ENCODE results near the gene ARRB2. TPM values are rescaled to one million over a fixed set of nuclear protein-coding genes. Genes with fewer than 3 reads are reported as not detected.

Gene ARRB2
- total and polyA plus RNA-seq, 2 of the 13 experiments (the other 11 are each of a cell fraction or from before 2014, with no cell fraction given), result 21.5 to 49.2 TPM

DNA sequence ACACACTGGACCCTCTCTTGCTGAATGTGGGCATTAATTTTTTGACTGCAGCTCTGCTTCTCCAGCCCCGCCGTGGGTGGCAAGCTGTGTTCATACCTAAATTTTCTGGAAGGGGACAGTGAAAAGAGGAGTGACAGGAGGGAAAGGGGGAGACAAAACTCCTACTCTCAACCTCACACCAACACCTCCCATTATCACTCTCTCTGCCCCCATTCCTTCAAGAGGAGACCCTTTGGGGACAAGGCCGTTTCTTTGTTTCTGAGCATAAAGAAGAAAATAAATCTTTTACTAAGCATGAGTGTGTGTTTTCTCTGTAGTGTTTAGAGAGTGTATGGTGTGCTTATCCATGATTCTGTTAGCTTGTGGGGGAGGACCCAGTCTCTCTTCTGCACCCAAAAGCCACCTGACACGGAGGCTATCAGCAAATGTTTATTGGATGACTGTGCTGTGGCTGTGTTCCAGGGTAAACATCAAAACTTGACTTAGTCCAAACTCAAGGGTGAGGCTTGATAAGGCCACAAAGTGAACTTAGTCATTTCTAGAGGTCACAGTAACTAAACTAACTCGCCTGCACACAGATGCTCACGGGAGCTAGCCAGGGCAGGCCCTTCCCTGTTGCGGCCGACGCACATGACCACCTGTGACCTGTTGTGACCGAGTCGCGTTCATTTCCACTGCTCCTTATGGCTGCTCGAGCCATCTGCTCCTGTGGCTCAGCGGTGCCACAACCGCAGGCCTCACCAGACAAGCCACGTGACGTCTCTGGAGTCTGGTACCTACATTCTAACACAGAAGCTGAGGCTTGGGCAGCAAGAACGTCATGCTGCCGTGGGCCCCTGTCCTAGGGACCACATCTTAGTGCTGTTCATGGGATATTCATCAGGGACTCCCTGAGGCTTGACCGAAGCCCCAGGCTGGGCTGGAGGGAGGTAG lies 11.0 kb downstream of the ARRB2 start (continued):
- no peak for TF ChIP-seq ZNF44 (CRISPR knock-in tag; IDR thresholded peaks at IDR 0.05)
- no peak for TF ChIP-seq ZNF557 (CRISPR knock-in tag; IDR thresholded peaks at IDR 0.05)
- TF ChIP-seq GATAD2A (CRISPR knock-in tag; IDR thresholded peaks at IDR 0.05), result peak; percentile 88
- TF ChIP-seq, protein P1, sequence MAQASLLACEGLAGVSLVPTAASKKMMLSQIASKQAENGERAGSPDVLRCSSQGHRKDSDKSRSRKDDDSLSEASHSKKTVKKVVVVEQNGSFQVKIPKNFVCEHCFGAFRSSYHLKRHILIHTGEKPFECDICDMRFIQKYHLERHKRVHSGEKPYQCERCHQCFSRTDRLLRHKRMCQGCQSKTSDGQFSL (CRISPR knock-in tag; IDR thresholded peaks at IDR 0.05), result no peak
- TF ChIP-seq, protein P2, sequence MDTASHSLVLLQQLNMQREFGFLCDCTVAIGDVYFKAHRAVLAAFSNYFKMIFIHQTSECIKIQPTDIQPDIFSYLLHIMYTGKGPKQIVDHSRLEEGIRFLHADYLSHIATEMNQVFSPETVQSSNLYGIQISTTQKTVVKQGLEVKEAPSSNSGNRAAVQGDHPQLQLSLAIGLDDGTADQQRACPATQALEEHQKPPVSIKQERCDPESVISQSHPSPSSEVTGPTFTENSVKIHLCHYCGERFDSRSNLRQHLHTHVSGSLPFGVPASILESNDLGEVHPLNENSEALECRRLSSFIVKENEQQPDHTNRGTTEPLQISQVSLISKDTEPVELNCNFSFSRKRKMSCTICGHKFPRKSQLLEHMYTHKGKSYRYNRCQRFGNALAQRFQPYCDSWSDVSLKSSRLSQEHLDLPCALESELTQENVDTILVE (CRISPR knock-in tag; IDR thresholded peaks at IDR 0.05), result peak; percentile 41; the same call in 1 of the 2 replicates
- peak; percentile 90 for TF ChIP-seq ZFX (CRISPR knock-in tag; IDR thresholded peaks at IDR 0.05; ENCODE audit: low read depth)
- TF ChIP-seq, protein P3, sequence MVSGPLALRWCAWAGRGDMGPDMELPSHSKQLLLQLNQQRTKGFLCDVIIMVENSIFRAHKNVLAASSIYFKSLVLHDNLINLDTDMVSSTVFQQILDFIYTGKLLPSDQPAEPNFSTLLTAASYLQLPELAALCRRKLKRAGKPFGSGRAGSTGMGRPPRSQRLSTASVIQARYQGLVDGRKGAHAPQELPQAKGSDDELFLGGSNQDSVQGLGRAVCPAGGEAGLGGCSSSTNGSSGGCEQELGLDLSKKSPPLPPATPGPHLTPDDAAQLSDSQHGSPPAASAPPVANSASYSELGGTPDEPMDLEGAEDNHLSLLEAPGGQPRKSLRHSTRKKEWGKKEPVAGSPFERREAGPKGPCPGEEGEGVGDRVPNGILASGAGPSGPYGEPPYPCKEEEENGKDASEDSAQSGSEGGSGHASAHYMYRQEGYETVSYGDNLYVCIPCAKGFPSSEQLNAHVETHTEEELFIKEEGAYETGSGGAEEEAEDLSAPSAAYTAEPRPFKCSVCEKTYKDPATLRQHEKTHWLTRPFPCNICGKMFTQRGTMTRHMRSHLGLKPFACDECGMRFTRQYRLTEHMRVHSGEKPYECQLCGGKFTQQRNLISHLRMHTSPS (CRISPR knock-in tag; IDR thresholded peaks at IDR 0.05; ENCODE audit: low read depth), result no peak
- TF ChIP-seq, protein P4, sequence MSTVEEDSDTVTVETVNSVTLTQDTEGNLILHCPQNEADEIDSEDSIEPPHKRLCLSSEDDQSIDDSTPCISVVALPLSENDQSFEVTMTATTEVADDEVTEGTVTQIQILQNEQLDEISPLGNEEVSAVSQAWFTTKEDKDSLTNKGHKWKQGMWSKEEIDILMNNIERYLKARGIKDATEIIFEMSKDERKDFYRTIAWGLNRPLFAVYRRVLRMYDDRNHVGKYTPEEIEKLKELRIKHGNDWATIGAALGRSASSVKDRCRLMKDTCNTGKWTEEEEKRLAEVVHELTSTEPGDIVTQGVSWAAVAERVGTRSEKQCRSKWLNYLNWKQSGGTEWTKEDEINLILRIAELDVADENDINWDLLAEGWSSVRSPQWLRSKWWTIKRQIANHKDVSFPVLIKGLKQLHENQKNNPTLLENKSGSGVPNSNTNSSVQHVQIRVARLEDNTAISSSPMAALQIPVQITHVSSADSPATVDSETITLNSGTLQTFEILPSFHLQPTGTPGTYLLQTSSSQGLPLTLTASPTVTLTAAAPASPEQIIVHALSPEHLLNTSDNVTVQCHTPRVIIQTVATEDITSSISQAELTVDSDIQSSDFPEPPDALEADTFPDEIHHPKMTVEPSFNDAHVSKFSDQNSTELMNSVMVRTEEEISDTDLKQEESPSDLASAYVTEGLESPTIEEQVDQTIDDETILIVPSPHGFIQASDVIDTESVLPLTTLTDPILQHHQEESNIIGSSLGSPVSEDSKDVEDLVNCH (CRISPR knock-in tag; IDR thresholded peaks at IDR 0.05), result no peak
- peak; percentile 50; the same call in 1 of the 2 replicates for TF ChIP-seq ERF (CRISPR knock-in tag; IDR thresholded peaks at IDR 0.05)
- TF ChIP-seq, protein P5, sequence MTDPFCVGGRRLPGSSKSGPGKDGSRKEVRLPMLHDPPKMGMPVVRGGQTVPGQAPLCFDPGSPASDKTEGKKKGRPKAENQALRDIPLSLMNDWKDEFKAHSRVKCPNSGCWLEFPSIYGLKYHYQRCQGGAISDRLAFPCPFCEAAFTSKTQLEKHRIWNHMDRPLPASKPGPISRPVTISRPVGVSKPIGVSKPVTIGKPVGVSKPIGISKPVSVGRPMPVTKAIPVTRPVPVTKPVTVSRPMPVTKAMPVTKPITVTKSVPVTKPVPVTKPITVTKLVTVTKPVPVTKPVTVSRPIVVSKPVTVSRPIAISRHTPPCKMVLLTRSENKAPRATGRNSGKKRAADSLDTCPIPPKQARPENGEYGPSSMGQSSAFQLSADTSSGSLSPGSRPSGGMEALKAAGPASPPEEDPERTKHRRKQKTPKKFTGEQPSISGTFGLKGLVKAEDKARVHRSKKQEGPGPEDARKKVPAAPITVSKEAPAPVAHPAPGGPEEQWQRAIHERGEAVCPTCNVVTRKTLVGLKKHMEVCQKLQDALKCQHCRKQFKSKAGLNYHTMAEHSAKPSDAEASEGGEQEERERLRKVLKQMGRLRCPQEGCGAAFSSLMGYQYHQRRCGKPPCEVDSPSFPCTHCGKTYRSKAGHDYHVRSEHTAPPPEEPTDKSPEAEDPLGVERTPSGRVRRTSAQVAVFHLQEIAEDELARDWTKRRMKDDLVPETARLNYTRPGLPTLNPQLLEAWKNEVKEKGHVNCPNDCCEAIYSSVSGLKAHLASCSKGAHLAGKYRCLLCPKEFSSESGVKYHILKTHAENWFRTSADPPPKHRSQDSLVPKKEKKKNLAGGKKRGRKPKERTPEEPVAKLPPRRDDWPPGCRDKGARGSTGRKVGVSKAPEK (CRISPR knock-in tag; IDR thresholded peaks at IDR 0.05; ENCODE audit: borderline replicate concordance), result no peak
- TF ChIP-seq ASH2L (IDR thresholded peaks at IDR 0.05; ENCODE audit: insufficient read length, low read depth, low read length), result peak; percentile 40
- peak; percentile 43; the same call in 1 of the 2 replicates for TF ChIP-seq ZNF703 (CRISPR knock-in tag; IDR thresholded peaks at IDR 0.05; ENCODE audit: borderline replicate concordance)
- TF ChIP-seq ELF3 (CRISPR knock-in tag; IDR thresholded peaks at IDR 0.05), result peak; percentile 56; the same call in 1 of the 2 replicates
- TF ChIP-seq, protein P6, sequence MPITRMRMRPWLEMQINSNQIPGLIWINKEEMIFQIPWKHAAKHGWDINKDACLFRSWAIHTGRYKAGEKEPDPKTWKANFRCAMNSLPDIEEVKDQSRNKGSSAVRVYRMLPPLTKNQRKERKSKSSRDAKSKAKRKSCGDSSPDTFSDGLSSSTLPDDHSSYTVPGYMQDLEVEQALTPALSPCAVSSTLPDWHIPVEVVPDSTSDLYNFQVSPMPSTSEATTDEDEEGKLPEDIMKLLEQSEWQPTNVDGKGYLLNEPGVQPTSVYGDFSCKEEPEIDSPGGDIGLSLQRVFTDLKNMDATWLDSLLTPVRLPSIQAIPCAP (CRISPR knock-in tag; IDR thresholded peaks at IDR 0.05; ENCODE audit: low read depth), result no peak
- TF ChIP-seq, protein P7, sequence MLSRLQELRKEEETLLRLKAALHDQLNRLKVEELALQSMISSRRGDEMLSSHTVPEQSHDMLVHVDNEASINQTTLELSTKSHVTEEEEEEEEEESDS (CRISPR knock-in tag; IDR thresholded peaks at IDR 0.05; ENCODE audit: borderline replicate concordance), result no peak
- TF ChIP-seq, protein P8, sequence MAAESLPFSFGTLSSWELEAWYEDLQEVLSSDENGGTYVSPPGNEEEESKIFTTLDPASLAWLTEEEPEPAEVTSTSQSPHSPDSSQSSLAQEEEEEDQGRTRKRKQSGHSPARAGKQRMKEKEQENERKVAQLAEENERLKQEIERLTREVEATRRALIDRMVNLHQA (CRISPR knock-in tag; IDR thresholded peaks at IDR 0.05), result no peak
- no peak for TF ChIP-seq ZBTB42 (CRISPR knock-in tag; IDR thresholded peaks at IDR 0.05)
- no peak for TF ChIP-seq SRSF1 (optimal IDR thresholded peaks at IDR 0.05; ENCODE audit: low read depth, low read length)

All from HepG2 (cell line).